ENCODE data around the gene DCST2. TPM values are rescaled to one million over a fixed set of nuclear protein-coding genes. Genes with fewer than 3 reads are reported as not detected.
A peak's percentile ranks its signal among the peaks of the same experiment; 100 is the strongest.

DCST2 gene
- total and polyA plus RNA-seq, 9 of the 15 experiments (the other 6 are each of a cell fraction or from before 2014, with no cell fraction given), result 0.09 to 0.49 (median 0.11) TPM; not detected in 3

DNA sequence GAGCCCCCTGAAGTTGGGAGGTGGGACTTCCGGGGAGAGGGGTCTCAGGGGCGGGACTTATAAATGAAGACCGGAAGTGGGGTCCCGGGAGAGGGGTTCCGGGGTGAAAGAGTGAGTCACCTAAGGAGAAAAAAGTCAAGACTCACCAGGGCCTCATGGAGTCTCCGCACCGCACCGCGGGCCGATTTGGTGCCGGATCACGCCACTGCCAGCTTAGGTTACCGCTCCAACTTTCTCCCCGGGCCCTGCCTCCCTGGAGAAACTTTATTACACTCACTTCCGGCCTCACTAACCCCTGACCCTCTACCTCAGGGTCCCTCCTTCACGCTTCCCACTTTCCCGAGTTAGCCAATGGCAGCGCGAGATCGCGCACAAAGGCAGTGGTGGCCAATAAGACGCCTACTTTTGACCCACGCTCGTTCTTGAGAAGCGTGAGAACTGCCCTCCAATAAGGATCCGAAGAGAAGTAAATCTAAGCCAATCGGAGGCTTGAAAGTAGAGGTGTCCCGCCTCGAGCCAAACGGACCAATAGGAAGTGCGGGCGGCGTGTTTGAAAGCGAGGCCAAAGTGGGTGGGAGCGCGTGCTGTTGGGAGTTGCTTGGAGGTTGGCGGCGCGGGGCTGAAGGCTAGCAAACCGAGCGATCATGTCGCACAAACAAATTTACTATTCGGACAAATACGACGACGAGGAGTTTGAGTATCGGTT lies 59.3 kb downstream of the DCST2 start, which contains the start of gene CKS1B (continued):
- TF ChIP-seq, protein P1, sequence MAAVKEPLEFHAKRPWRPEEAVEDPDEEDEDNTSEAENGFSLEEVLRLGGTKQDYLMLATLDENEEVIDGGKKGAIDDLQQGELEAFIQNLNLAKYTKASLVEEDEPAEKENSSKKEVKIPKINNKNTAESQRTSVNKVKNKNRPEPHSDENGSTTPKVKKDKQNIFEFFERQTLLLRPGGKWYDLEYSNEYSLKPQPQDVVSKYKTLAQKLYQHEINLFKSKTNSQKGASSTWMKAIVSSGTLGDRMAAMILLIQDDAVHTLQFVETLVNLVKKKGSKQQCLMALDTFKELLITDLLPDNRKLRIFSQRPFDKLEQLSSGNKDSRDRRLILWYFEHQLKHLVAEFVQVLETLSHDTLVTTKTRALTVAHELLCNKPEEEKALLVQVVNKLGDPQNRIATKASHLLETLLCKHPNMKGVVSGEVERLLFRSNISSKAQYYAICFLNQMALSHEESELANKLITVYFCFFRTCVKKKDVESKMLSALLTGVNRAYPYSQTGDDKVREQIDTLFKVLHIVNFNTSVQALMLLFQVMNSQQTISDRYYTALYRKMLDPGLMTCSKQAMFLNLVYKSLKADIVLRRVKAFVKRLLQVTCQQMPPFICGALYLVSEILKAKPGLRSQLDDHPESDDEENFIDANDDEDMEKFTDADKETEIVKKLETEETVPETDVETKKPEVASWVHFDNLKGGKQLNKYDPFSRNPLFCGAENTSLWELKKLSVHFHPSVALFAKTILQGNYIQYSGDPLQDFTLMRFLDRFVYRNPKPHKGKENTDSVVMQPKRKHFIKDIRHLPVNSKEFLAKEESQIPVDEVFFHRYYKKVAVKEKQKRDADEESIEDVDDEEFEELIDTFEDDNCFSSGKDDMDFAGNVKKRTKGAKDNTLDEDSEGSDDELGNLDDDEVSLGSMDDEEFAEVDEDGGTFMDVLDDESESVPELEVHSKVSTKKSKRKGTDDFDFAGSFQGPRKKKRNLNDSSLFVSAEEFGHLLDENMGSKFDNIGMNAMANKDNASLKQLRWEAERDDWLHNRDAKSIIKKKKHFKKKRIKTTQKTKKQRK (IDR thresholded peaks at IDR 0.05; ENCODE audit: borderline replicate concordance, low read depth, low read length), result peak; percentile 75; the same call in 1 of the 2 replicates
- TF ChIP-seq NCOR1 (IDR thresholded peaks at IDR 0.05), result no peak
- no peak for TF ChIP-seq MAFF (IDR thresholded peaks at IDR 0.05; ENCODE audit: low read length)
- TF ChIP-seq XRCC3 (IDR thresholded peaks at IDR 0.05), result no peak
- no peak for TF ChIP-seq SLC30A9 (CRISPR knock-in tag; IDR thresholded peaks at IDR 0.05)
- no peak for TF ChIP-seq ZNF717 (CRISPR knock-in tag; IDR thresholded peaks at IDR 0.05)
- TF ChIP-seq GABPB2 (CRISPR knock-in tag; conservative IDR thresholded peaks at IDR 0.05), result no peak
- no peak for TF ChIP-seq BACH1 (tag; IDR thresholded peaks at IDR 0.05)
- TF ChIP-seq, protein P2, sequence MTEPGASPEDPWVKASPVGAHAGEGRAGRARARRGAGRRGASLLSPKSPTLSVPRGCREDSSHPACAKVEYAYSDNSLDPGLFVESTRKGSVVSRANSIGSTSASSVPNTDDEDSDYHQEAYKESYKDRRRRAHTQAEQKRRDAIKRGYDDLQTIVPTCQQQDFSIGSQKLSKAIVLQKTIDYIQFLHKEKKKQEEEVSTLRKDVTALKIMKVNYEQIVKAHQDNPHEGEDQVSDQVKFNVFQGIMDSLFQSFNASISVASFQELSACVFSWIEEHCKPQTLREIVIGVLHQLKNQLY (CRISPR knock-in tag; conservative IDR thresholded peaks at IDR 0.05), result no peak; a peak in 1 of 4 replicates
- no peak for TF ChIP-seq ZFP30 (CRISPR knock-in tag; IDR thresholded peaks at IDR 0.05; ENCODE audit: borderline replicate concordance)
- no peak for TF ChIP-seq ZNF584 (CRISPR knock-in tag; IDR thresholded peaks at IDR 0.05; ENCODE audit: low read depth)
- TF ChIP-seq KDM2B (CRISPR knock-in tag; IDR thresholded peaks at IDR 0.05), result no peak
- TF ChIP-seq ELF4 (CRISPR knock-in tag; IDR thresholded peaks at IDR 0.05), result 0 out of 2 replicates have a peak, but pooled peaks have one; percentile 34
- TF ChIP-seq, protein P3, sequence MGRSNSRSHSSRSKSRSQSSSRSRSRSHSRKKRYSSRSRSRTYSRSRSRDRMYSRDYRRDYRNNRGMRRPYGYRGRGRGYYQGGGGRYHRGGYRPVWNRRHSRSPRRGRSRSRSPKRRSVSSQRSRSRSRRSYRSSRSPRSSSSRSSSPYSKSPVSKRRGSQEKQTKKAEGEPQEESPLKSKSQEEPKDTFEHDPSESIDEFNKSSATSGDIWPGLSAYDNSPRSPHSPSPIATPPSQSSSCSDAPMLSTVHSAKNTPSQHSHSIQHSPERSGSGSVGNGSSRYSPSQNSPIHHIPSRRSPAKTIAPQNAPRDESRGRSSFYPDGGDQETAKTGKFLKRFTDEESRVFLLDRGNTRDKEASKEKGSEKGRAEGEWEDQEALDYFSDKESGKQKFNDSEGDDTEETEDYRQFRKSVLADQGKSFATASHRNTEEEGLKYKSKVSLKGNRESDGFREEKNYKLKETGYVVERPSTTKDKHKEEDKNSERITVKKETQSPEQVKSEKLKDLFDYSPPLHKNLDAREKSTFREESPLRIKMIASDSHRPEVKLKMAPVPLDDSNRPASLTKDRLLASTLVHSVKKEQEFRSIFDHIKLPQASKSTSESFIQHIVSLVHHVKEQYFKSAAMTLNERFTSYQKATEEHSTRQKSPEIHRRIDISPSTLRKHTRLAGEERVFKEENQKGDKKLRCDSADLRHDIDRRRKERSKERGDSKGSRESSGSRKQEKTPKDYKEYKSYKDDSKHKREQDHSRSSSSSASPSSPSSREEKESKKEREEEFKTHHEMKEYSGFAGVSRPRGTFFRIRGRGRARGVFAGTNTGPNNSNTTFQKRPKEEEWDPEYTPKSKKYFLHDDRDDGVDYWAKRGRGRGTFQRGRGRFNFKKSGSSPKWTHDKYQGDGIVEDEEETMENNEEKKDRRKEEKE (IDR thresholded peaks at IDR 0.05; ENCODE audit: borderline replicate concordance in 1 of 2, control insufficient read depth in 1 of 2, low read depth in 2 of 2, low read length in 1 of 2), result no peak
- TF ChIP-seq ZFP1 (CRISPR knock-in tag; IDR thresholded peaks at IDR 0.05), result no peak
- TF ChIP-seq FOS (IDR thresholded peaks at IDR 0.05; ENCODE audit: extremely low read depth, insufficient read length), result peak; percentile 97
- TF ChIP-seq, protein P4, sequence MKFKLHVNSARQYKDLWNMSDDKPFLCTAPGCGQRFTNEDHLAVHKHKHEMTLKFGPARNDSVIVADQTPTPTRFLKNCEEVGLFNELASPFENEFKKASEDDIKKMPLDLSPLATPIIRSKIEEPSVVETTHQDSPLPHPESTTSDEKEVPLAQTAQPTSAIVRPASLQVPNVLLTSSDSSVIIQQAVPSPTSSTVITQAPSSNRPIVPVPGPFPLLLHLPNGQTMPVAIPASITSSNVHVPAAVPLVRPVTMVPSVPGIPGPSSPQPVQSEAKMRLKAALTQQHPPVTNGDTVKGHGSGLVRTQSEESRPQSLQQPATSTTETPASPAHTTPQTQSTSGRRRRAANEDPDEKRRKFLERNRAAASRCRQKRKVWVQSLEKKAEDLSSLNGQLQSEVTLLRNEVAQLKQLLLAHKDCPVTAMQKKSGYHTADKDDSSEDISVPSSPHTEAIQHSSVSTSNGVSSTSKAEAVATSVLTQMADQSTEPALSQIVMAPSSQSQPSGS (CRISPR knock-in tag; IDR thresholded peaks at IDR 0.05), result no peak
- TF ChIP-seq CXXC5 (CRISPR knock-in tag; IDR thresholded peaks at IDR 0.05), result peak; percentile 95
- no peak for TF ChIP-seq BMI1 (IDR thresholded peaks at IDR 0.05; ENCODE audit: low read length)
- no peak for TF ChIP-seq POLR3A (IDR thresholded peaks at IDR 0.05; ENCODE audit: borderline replicate concordance, extremely low read depth, insufficient read depth, insufficient read length)

Data from K562 (cell line).